H1 (cell line): ENCODE measurements around the gene NRXN3. TPM values are rescaled to one million over a fixed set of nuclear protein-coding genes. Genes with fewer than 3 reads are reported as not detected.

Experiments used
- CTCF ChIA-PET: fragments of 300-600 bp; sonication (Branson Sonifier 250); formaldehyde crosslinking; loops from one replicate; lab custom pipeline; 2021; ENCODE audit not compliant: partially characterized antibody; lab: Charles Lee
- POLR2A ChIA-PET: fragments of 300-600 bp; sonication (Branson Sonifier 250); formaldehyde crosslinking; loops from one replicate; lab custom pipeline; 2021; ENCODE audit warnings: inconsistent platforms; ENCODE audit not compliant: partially characterized antibody; lab: Charles Lee
- DNase-seq, 2 experiments: peaks; one replicate each; pipeline versions ENCODE4 v3.0.0 to v3.0.0-alpha.2; 2010 to 2022; ENCODE audit warnings: low spot score in 2 of 2, low read depth in 1 of 2, mixed read lengths in 1 of 2
- FAIRE-seq: peaks from 2 replicates; lab custom pipeline; 2011; peaks lifted over from hg19 to GRCh38; lab: Jason Lieb, UNC
- H2AFZ ChIP-seq: 2 replicates; pipeline ENCODE4 v1.8.1; 2012; ENCODE audit warnings: low read length, inconsistent platforms
- H2AK5ac ChIP-seq: 2 replicates; pipeline ENCODE4 v1.6.1; 2013; ENCODE audit warnings: low read depth, low read length
- H2BK120ac ChIP-seq: replicated peaks from 2 replicates; pipeline ENCODE3; 2013; ENCODE audit warnings: low read depth, low read length, inconsistent platforms
- H2BK12ac ChIP-seq: 2 replicates; pipeline ENCODE4 v1.6.1; 2013; ENCODE audit warnings: low read depth, low read length
- H2BK15ac ChIP-seq: 2 replicates; pipeline ENCODE4 v1.6.1; 2013; ENCODE audit warnings: low read length
- H2BK20ac ChIP-seq: 2 replicates; pipeline ENCODE4 v1.6.1; 2013; ENCODE audit warnings: low read length
- H2BK5ac ChIP-seq: 2 replicates; pipeline ENCODE4 v1.6.1; 2013; ENCODE audit warnings: low read depth, low read length
- H3K14ac ChIP-seq: 2 replicates; pipeline ENCODE4 v1.6.1; 2013; ENCODE audit warnings: inconsistent platforms; ENCODE audit not compliant: insufficient read length
- H3K18ac ChIP-seq: 2 replicates; pipeline ENCODE4 v1.6.1; 2013; ENCODE audit warnings: low read length; ENCODE audit errors: extremely low read depth
- H3K23ac ChIP-seq: 2 replicates; pipeline ENCODE4 v1.6.1; 2013; ENCODE audit warnings: inconsistent platforms; ENCODE audit not compliant: insufficient read length
- H3K23me2 ChIP-seq: 2 replicates; pipeline ENCODE4 v1.6.1; 2013; ENCODE audit warnings: low read depth, low read length
- H3K27ac ChIP-seq: 2 replicates; pipeline ENCODE4 v1.6.1; 2011; ENCODE audit warnings: low read depth, low read length, inconsistent platforms
- H3K27me3 ChIP-seq, 4 experiments: replicated peaks in 1 of 4; 1 replicate in 1 of 4; 2 replicates in 3 of 4; pipeline versions ENCODE4 v1.6.1 to v1.8.1; 2011 to 2013; ENCODE audit warnings: low read length in 3 of 4, mild to moderate bottlenecking in 3 of 4, inconsistent platforms in 2 of 4, mixed read lengths in 2 of 4, moderate library complexity in 1 of 4; ENCODE audit not compliant: control insufficient read depth in 3 of 4, insufficient read depth in 3 of 4; ENCODE audit errors: extremely low read depth in 1 of 4
- H3K36me3 ChIP-seq, 4 experiments: 2 replicates each; pipeline versions ENCODE4 v1.6.1 to v1.8.1; 2011 to 2013; ENCODE audit warnings: mild to moderate bottlenecking in 4 of 4, low read length in 3 of 4, moderate library complexity in 2 of 4, control low read depth in 1 of 4, inconsistent platforms in 1 of 4; ENCODE audit not compliant: insufficient read depth in 4 of 4, control insufficient read depth in 2 of 4
- H3K4ac ChIP-seq: replicated peaks from 2 replicates; pipeline ENCODE3; 2013; ENCODE audit warnings: low read length, low read depth, mixed read lengths, inconsistent platforms; ENCODE audit not compliant: insufficient read length
- H3K4me1 ChIP-seq, 4 experiments: replicated peaks in 1 of 4; 1 replicate in 1 of 4; 2 replicates in 3 of 4; pipeline versions ENCODE4 v1.6.1 to v1.8.1; 2011 to 2013; ENCODE audit warnings: low read length in 3 of 4, inconsistent platforms in 2 of 4, mixed read lengths in 1 of 4; ENCODE audit not compliant: insufficient read depth in 4 of 4, control insufficient read depth in 3 of 4
- H3K4me2 ChIP-seq, 2 experiments: 2 replicates each; pipeline versions ENCODE4 v1.6.1 to v1.8.1; 2011 to 2013; ENCODE audit warnings: low read depth in 2 of 2, low read length in 2 of 2, control low read depth in 1 of 2, inconsistent platforms in 1 of 2, mild to moderate bottlenecking in 1 of 2; ENCODE audit not compliant: insufficient read depth in 1 of 2
- H3K4me3 ChIP-seq, 4 experiments: fragments of 200-600, 300-600 bp in 1 of 4; sonication (generic), shearing (Covaris generic), sonication (Bioruptor Twin) in 1 of 4; 2 replicates each; pipeline versions ENCODE4 v1.5.1 to v1.8.1; 2011 to 2016; ENCODE audit warnings: low read length in 4 of 4, low read depth in 3 of 4, control low read depth in 2 of 4, inconsistent platforms in 2 of 4, mild to moderate bottlenecking in 2 of 4, mixed read lengths in 1 of 4, moderate library complexity in 1 of 4; ENCODE audit not compliant: insufficient read depth in 2 of 4; ENCODE audit errors: extremely low read depth in 1 of 4
- H3K56ac ChIP-seq: replicated peaks from 2 replicates; pipeline ENCODE3; 2013; ENCODE audit warnings: low read depth, mild to moderate bottlenecking, mixed read lengths, low read length, inconsistent platforms; ENCODE audit not compliant: insufficient read length
- H3K79me1 ChIP-seq: 2 replicates; pipeline ENCODE4 v1.6.1; 2013; ENCODE audit warnings: low read depth, low read length, control low read depth
- H3K79me2 ChIP-seq, 2 experiments: 2 replicates each; pipeline versions ENCODE4 v1.6.1 to v1.8.1; 2012 to 2013; ENCODE audit warnings: low read length in 2 of 2, mild to moderate bottlenecking in 2 of 2, inconsistent platforms in 1 of 2; ENCODE audit not compliant: insufficient read depth in 2 of 2, control insufficient read depth in 1 of 2
- H3K9ac ChIP-seq, 4 experiments: replicated peaks in 1 of 4; 1 replicate in 1 of 4; 2 replicates in 3 of 4; pipeline versions ENCODE4 v1.6.1 to v1.8.1; 2011 to 2013; ENCODE audit warnings: low read depth in 3 of 4, low read length in 3 of 4, control low read depth in 2 of 4, mild to moderate bottlenecking in 2 of 4, moderate library complexity in 2 of 4, inconsistent platforms in 1 of 4; ENCODE audit errors: extremely low read depth in 1 of 4
- H3K9me3 ChIP-seq, 2 experiments: 2 replicates each; pipeline versions ENCODE4 v1.6.1 to v1.8.1; 2012 to 2013; ENCODE audit warnings: mild to moderate bottlenecking in 2 of 2, moderate library complexity in 2 of 2, control low read depth in 1 of 2, inconsistent platforms in 1 of 2, low read depth in 1 of 2, low read length in 1 of 2, mixed read lengths in 1 of 2; ENCODE audit not compliant: insufficient read depth in 2 of 2
- H4K20me1 ChIP-seq, 2 experiments: replicated peaks in 1 of 2; 2 replicates each; pipeline versions ENCODE3 to v1.8.1; 2011 to 2013; ENCODE audit warnings: inconsistent platforms in 2 of 2, low read length in 2 of 2, mild to moderate bottlenecking in 1 of 2; ENCODE audit not compliant: insufficient read depth in 2 of 2, control insufficient read depth in 1 of 2
- H4K5ac ChIP-seq: 2 replicates; pipeline ENCODE4 v1.6.1; 2013; ENCODE audit warnings: low read length, low read depth, mixed read lengths, inconsistent platforms; ENCODE audit not compliant: insufficient read length
- H4K8ac ChIP-seq: 2 replicates; pipeline ENCODE4 v1.8.0; 2013; ENCODE audit warnings: mild to moderate bottlenecking, moderate library complexity, low read length, inconsistent platforms; ENCODE audit not compliant: insufficient read depth; ENCODE audit errors: extremely low read depth
- H4K91ac ChIP-seq: replicated peaks from 2 replicates; pipeline ENCODE3; 2013; ENCODE audit warnings: low read length, mixed read lengths, inconsistent platforms; ENCODE audit not compliant: insufficient read length
- BRCA1 ChIP-seq: IDR thresholded peaks from 2 replicates; pipeline ENCODE4 v1.6.1; 2012; ENCODE audit warnings: low read depth, low read length, improper control_type of control experiment
- CEBPB ChIP-seq: IDR thresholded peaks from 2 replicates; pipeline ENCODE4 v1.6.1; 2012; ENCODE audit warnings: low read depth, low read length
- CHD1 ChIP-seq: IDR thresholded peaks from 2 replicates; pipeline ENCODE4 v1.6.1; 2012; ENCODE audit warnings: low read depth, low read length, improper control_type of control experiment
- CTBP2 ChIP-seq: IDR thresholded peaks from 2 replicates; pipeline ENCODE4 v1.7.0; 2011; ENCODE audit warnings: borderline replicate concordance, mild to moderate bottlenecking, moderate library complexity, mixed read lengths, low read length; ENCODE audit not compliant: insufficient read depth, insufficient read length
- JUN ChIP-seq: IDR thresholded peaks from 2 replicates; pipeline ENCODE4 v1.6.1; 2011; ENCODE audit warnings: low read depth, mild to moderate bottlenecking, improper control_type of control experiment, low read length
- NANOG ChIP-seq: IDR thresholded peaks from 2 replicates; pipeline ENCODE4 v1.6.1; 2011; ENCODE audit warnings: low read length, low read depth, mild to moderate bottlenecking, inconsistent platforms; ENCODE audit not compliant: insufficient read depth, poor library complexity, severe bottlenecking
- RXRA ChIP-seq: IDR thresholded peaks from 2 replicates; pipeline ENCODE4 v1.6.1; 2011; ENCODE audit warnings: low read depth, mild to moderate bottlenecking, low read length, moderate library complexity; ENCODE audit not compliant: insufficient read depth
- SIRT6 ChIP-seq: IDR thresholded peaks from one replicate; pipeline ENCODE4 v1.7.1; 2012; ENCODE audit warnings: low read length, inconsistent platforms
- SP1 ChIP-seq: IDR thresholded peaks from 2 replicates; pipeline ENCODE4 v1.6.1; 2011; ENCODE audit warnings: low read depth, low read length
- SP4 ChIP-seq: IDR thresholded peaks from 2 replicates; pipeline ENCODE4 v1.6.1; 2012; ENCODE audit warnings: low read length, inconsistent platforms
- SUZ12 ChIP-seq: fragments of 200-600 bp; sonication (generic); IDR thresholded peaks from 2 replicates; pipeline ENCODE4 v1.6.1; 2012; ENCODE audit warnings: mild to moderate bottlenecking, inconsistent platforms, low read length, moderate library complexity, mixed read lengths
- TEAD4 ChIP-seq: IDR thresholded peaks from 2 replicates; pipeline ENCODE4 v1.6.1; 2012; ENCODE audit warnings: low read depth, low read length, inconsistent platforms, mixed read lengths
- WGBS, 2 experiments: shearing (Covaris generic) in 1 of 2; methylation state at CpG; one replicate each; pipeline versions ENCODE4 v1.1.6 to v1.1.7; 2013 to 2015; ENCODE audit warnings: low lambda C conversion rate in 2 of 2, mixed read lengths in 2 of 2, inconsistent platforms in 1 of 2, low coverage in 1 of 2, missing lambda C conversion rate in 1 of 2; ENCODE audit not compliant: insufficient replicate concordance in 2 of 2, insufficient coverage in 1 of 2, insufficient read length in 1 of 2; ENCODE audit errors: extremely low coverage in 1 of 2, missing lambda C conversion rate in 1 of 2; 5-methylcytosine and 5-hydroxymethylcytosine counted together
- polyA plus RNA-seq, 7 experiments: library from polyadenylated mRNA; depleted of rRNA in 3 of 7; stranded (reverse) in 5 of 7; unstranded in 2 of 7; fragments of >200 nt in 5 of 7; fragments of 200-250 nt in 2 of 7; gene quantifications; 1 replicate in 5 of 7; 2 replicates in 1 of 7; 4 replicates in 1 of 7; pipeline versions ENCODE4 v1.2.1 to v1.2.3, GENCODE V29; 2011 to 2013; ENCODE audit warnings: missing spikeins in 2 of 7, mixed read lengths in 2 of 7
- total RNA-seq: library from RNA; stranded (reverse); fragmentation: NEBNext Ultra II Directional; extraction: Animal tissue kit (Norgen Biotek cat#: 25700); gene quantifications from 2 replicates; pipeline ENCODE4 v1.2.1, GENCODE V29; 2021
- TF ChIP-seq, protein P1 (sequence below), 3 experiments: IDR thresholded peaks; 1 replicate in 2 of 3; 2 replicates in 1 of 3; pipeline versions ENCODE4 v1.5.1 to v1.6.1; 2011; ENCODE audit warnings: low read length in 3 of 3, mild to moderate bottlenecking in 3 of 3, inconsistent platforms in 2 of 3, low read depth in 1 of 3, moderate library complexity in 1 of 3; ENCODE audit not compliant: insufficient read depth in 1 of 3; ENCODE audit errors: control extremely low read depth in 1 of 3

NRXN3 gene
- total and polyA plus RNA-seq, 2 of the 8 experiments (the other 6 are each of a cell fraction or from before 2014, with no cell fraction given): 2.6 to 4.1 TPM

DNA sequence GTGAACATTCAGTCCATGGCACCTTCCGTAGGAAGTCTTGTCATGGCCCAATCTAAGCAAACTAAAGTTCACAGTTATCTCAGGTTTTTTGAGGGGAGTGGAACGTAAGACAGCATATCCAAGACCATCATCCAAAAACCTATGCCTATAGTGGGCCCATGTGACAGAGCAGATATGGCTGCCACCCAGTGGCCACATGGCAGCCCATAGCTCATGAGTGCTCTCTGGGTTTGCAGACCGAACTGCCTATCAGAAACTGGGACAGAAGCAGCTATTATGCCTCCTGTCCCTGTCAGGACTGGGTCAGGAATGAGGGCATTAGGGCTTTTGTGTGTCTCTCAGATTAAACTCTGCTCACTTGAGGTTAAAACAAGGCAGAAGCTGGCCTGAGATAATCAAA is 503.7 kb downstream of the NRXN3 start:
- Histone ChIP-seq H2BK120ac (no peak overlapping the region), H3K36me3 (no peaks in the 10 kb centered on the region), H4K20me1 (no peaks in the 10 kb centered on the region), H3K27me3 (no peaks in the 10 kb centered on the region), H3K4me2 (no peak overlapping the region), H3K4me3 (no peak overlapping the region), H2BK12ac (no peak overlapping the region), H3K23me2 (no peaks in the 10 kb centered on the region), H2AK5ac (no peak overlapping the region), H3K18ac (no peak overlapping the region), H2AFZ (no peak overlapping the region), H3K4me1 (no peaks in the 10 kb centered on the region), H4K91ac (no peak overlapping the region), H3K79me1 (no peaks in the 10 kb centered on the region), H2BK15ac (no peak overlapping the region), H2BK5ac (no peak overlapping the region), H3K9me3 (no peaks in the 10 kb centered on the region), H3K79me2 (no peaks in the 10 kb centered on the region), H2BK20ac (no peak overlapping the region), H3K56ac (no peak overlapping the region), H3K14ac (no peak overlapping the region), H4K5ac (no peak overlapping the region), H3K23ac (no peak overlapping the region), H3K4ac (no peak overlapping the region), H4K8ac (no peak overlapping the region), H3K9ac (no peak overlapping the region), H3K27ac (no peak overlapping the region)
- FAIRE-seq: no peak
- DNase-seq: no peak
- WGBS, 2 experiments: 87% methylated on average over 3 of the region's 3 CpGs; no CpG with 5 or more reads in 1 of the 2 experiments
- POLR2A ChIA-PET: no interaction called here
- CTCF ChIA-PET: interaction anchor here (0.8 to 1.4 kb wide), 4 partner anchors 10 to 84 kb away, joined by 3 to 5 read pairs (median 4); no protein-coding TSS in a partner anchor
- TF ChIP-seq SIRT6: no peak
- TF ChIP-seq CHD1: no peak
- TF ChIP-seq JUN: no peak
- TF ChIP-seq TEAD4: no peak
- TF ChIP-seq NANOG: no peak
- no peak for TF ChIP-seq BRCA1
- TF ChIP-seq CTBP2: no peak
- no peak for TF ChIP-seq RXRA
- TF ChIP-seq SUZ12: no peak
- no peak for TF ChIP-seq CEBPB
- TF ChIP-seq, protein P1, sequence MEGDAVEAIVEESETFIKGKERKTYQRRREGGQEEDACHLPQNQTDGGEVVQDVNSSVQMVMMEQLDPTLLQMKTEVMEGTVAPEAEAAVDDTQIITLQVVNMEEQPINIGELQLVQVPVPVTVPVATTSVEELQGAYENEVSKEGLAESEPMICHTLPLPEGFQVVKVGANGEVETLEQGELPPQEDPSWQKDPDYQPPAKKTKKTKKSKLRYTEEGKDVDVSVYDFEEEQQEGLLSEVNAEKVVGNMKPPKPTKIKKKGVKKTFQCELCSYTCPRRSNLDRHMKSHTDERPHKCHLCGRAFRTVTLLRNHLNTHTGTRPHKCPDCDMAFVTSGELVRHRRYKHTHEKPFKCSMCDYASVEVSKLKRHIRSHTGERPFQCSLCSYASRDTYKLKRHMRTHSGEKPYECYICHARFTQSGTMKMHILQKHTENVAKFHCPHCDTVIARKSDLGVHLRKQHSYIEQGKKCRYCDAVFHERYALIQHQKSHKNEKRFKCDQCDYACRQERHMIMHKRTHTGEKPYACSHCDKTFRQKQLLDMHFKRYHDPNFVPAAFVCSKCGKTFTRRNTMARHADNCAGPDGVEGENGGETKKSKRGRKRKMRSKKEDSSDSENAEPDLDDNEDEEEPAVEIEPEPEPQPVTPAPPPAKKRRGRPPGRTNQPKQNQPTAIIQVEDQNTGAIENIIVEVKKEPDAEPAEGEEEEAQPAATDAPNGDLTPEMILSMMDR (IDR thresholded peaks at IDR 0.05; ENCODE audit: control extremely low read depth in 1 of 3, insufficient read depth in 1 of 3, low read depth in 1 of 3, low read length in 3 of 3): peak in 1 of 3 experiments; percentile 10; a peak in 1 of 4 replicates
- no peak for TF ChIP-seq SP1
- no peak for TF ChIP-seq SP4
